ENCODE data around the gene TEC.

The TEC gene

GRCh38 chr4:48102303-48102702, 167.3 kb downstream of the TEC start:
- Histone ChIP-seq H3K27me3 (ENCODE audit: insufficient read depth, low read length, poor library complexity, severe bottlenecking) (no peaks in the 10 kb centered on the region), H3F3A (ENCODE audit: low read depth) (no peaks in the 10 kb centered on the region; the same call in 1 of the 2 replicates), H3K9me3 (ENCODE audit: insufficient read depth, low read depth, low read length) (no peaks in the 10 kb centered on the region), H3K4me3 (ENCODE audit: low read length, poor library complexity, severe bottlenecking) (no peak overlapping the region), H2AFZ (ENCODE audit: low read length) (no peak overlapping the region), H3K79me2 (ENCODE audit: insufficient read depth, low read length) (no peaks in the 10 kb centered on the region), H3K36me3 (ENCODE audit: insufficient read depth, low read length) (no peaks in the 10 kb centered on the region; the same call in 1 of the 2 replicates), H3K9ac (ENCODE audit: low read depth, low read length, poor library complexity, severe bottlenecking) (no peak overlapping the region), H3K4me2 (ENCODE audit: low read depth, low read length, poor library complexity, severe bottlenecking) (no peak overlapping the region), H3K4me1 (ENCODE audit: insufficient read depth, low read length, poor library complexity, severe bottlenecking) (peaks cover 4% of the 10 kb centered on the region), H3K9me2 (replicated peaks; ENCODE audit: low read depth, low read length) (no peaks in the 10 kb centered on the region), H4K20me1 (ENCODE audit: insufficient read depth, low read length, poor library complexity, severe bottlenecking) (no peaks in the 10 kb centered on the region)
- TF ChIP-seq, protein P1, sequence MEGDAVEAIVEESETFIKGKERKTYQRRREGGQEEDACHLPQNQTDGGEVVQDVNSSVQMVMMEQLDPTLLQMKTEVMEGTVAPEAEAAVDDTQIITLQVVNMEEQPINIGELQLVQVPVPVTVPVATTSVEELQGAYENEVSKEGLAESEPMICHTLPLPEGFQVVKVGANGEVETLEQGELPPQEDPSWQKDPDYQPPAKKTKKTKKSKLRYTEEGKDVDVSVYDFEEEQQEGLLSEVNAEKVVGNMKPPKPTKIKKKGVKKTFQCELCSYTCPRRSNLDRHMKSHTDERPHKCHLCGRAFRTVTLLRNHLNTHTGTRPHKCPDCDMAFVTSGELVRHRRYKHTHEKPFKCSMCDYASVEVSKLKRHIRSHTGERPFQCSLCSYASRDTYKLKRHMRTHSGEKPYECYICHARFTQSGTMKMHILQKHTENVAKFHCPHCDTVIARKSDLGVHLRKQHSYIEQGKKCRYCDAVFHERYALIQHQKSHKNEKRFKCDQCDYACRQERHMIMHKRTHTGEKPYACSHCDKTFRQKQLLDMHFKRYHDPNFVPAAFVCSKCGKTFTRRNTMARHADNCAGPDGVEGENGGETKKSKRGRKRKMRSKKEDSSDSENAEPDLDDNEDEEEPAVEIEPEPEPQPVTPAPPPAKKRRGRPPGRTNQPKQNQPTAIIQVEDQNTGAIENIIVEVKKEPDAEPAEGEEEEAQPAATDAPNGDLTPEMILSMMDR (conservative IDR thresholded peaks at IDR 0.05; ENCODE audit: low read length), result peak; percentile 22; the same call in 1 of the 2 replicates
- TF ChIP-seq EZH2phosphoT487 (IDR thresholded peaks at IDR 0.05; ENCODE audit: borderline replicate concordance), result no peak

DNA sequence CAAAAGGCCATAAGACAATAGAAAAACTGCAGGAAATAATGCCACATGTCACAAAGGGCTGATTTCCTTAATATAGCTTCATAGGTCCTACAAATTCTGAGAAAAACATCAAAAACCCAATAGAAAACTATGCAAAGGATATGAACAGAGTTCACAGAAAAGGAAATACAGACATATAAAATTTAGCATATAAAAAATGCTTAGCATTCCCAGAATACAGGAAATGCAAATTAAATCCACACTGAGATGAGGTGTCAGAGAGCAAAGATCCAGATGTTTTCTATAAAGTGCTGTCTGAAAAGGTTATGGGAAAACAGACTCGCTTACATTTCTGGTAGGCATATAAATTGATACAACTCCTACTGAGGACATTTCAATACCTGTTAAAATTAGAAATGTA, 169.4 kb downstream of the TEC start:
- Histone ChIP-seq H3K4me3 (ENCODE audit: low read length, poor library complexity, severe bottlenecking) (no peak overlapping the region), H4K20me1 (ENCODE audit: insufficient read depth, low read length, poor library complexity, severe bottlenecking) (no peaks in the 10 kb centered on the region), H3K79me2 (ENCODE audit: insufficient read depth, low read length) (no peaks in the 10 kb centered on the region), H3K9me3 (ENCODE audit: insufficient read depth, low read depth, low read length) (no peaks in the 10 kb centered on the region), H3K4me1 (ENCODE audit: insufficient read depth, low read length, poor library complexity, severe bottlenecking) (peaks cover 4% of the 10 kb centered on the region), H3K9me2 (replicated peaks; ENCODE audit: low read depth, low read length) (no peaks in the 10 kb centered on the region), H3K4me2 (ENCODE audit: low read depth, low read length, poor library complexity, severe bottlenecking) (no peak overlapping the region), H3K27me3 (ENCODE audit: insufficient read depth, low read length, poor library complexity, severe bottlenecking) (no peaks in the 10 kb centered on the region), H3K9ac (ENCODE audit: low read depth, low read length, poor library complexity, severe bottlenecking) (no peak overlapping the region), H3K36me3 (ENCODE audit: insufficient read depth, low read length) (no peaks in the 10 kb centered on the region; the same call in 1 of the 2 replicates), H2AFZ (ENCODE audit: low read length) (no peak overlapping the region), H3F3A (ENCODE audit: low read depth) (no peaks in the 10 kb centered on the region; the same call in 1 of the 2 replicates)
- TF ChIP-seq EZH2phosphoT487 (IDR thresholded peaks at IDR 0.05; ENCODE audit: borderline replicate concordance), result no peak
- TF ChIP-seq, protein P1 (conservative IDR thresholded peaks at IDR 0.05; ENCODE audit: low read length), result no peak

DNA sequence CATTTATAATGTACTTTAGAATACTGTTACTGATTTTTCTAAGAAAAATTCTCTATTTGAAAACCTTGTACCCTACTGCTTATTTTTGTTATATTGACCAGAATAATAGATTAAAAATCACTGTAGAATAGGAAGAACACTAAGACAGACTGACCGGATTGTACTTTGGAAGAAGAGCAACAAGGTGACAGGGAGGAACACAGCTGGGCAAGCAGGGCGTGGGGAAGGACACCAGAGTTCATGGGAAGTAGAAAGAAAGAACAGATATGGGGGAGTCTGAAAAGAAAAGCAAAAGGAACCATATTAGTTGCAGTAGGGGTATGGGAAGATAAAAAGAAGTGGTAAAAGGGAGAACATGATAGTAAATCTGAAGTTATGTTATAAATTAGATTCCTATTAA, 174.2 kb downstream of the TEC start:
- TF ChIP-seq, protein P1 (conservative IDR thresholded peaks at IDR 0.05; ENCODE audit: low read length), result no peak
- no peak for TF ChIP-seq EZH2phosphoT487 (IDR thresholded peaks at IDR 0.05; ENCODE audit: borderline replicate concordance)
- no peaks in the 10 kb centered on the region; the same call in 1 of the 2 replicates for H3F3A ChIP-seq (ENCODE audit: low read depth)
- H4K20me1 ChIP-seq (ENCODE audit: insufficient read depth, low read length, poor library complexity, severe bottlenecking), result no peaks in the 10 kb centered on the region
- no peaks in the 10 kb centered on the region for H3K79me2 ChIP-seq (ENCODE audit: insufficient read depth, low read length)
- no peaks in the 10 kb centered on the region for H3K27me3 ChIP-seq (ENCODE audit: insufficient read depth, low read length, poor library complexity, severe bottlenecking)
- no peak overlapping the region for H3K4me3 ChIP-seq (ENCODE audit: low read length, poor library complexity, severe bottlenecking)
- H2AFZ ChIP-seq (ENCODE audit: low read length), result no peak overlapping the region
- peaks cover 4% of the 10 kb centered on the region for H3K4me1 ChIP-seq (ENCODE audit: insufficient read depth, low read length, poor library complexity, severe bottlenecking)
- peaks cover 16% of the 10 kb centered on the region; the same call in 1 of the 2 replicates for H3K36me3 ChIP-seq (ENCODE audit: insufficient read depth, low read length)
- H3K9me2 ChIP-seq (replicated peaks; ENCODE audit: low read depth, low read length), result no peaks in the 10 kb centered on the region
- no peak overlapping the region for H3K4me2 ChIP-seq (ENCODE audit: low read depth, low read length, poor library complexity, severe bottlenecking)
- no peaks in the 10 kb centered on the region for H3K9me3 ChIP-seq (ENCODE audit: insufficient read depth, low read depth, low read length)
- H3K9ac ChIP-seq (ENCODE audit: low read depth, low read length, poor library complexity, severe bottlenecking), result no peak overlapping the region

Data from Loucy (cell line).